Measurements from ENCODE around the gene SORBS2. TPM values are rescaled to one million over a fixed set of nuclear protein-coding genes. Genes with fewer than 3 reads are reported as not detected.

Gene SORBS2
- total RNA-seq, 4 donors from 2014 or later, result 92.7 to 234 (median 122) TPM

GRCh38 chr4:185660340-185660739 is 151.7 kb downstream of the SORBS2 start:
- DNase-seq, result no peak
- no peak for TF ChIP-seq POLR2A (IDR thresholded peaks at IDR 0.05)
- TF ChIP-seq POLR2AphosphoS5 (IDR thresholded peaks at IDR 0.05), result peak in 1 of 3 donors; percentile 23
- TF ChIP-seq EP300 (IDR thresholded peaks at IDR 0.05; ENCODE audit: low read depth), result peak; percentile 74
- H3K4me3 ChIP-seq, result no peak overlapping the region
- H3K27me3 ChIP-seq, result no peaks in the 10 kb centered on the region
- no peaks in the 10 kb centered on the region for H3K4me1 ChIP-seq
- in situ Hi-C loops (cut with MboI; ENCODE audit: low pct_ligation_motif_present in 1 of 4, low pct_unique_long_range_greater_than_20kb in 1 of 4, low sequenced_read_pairs in 3 of 4) (no loop called here), intact Hi-C loops (cut with DNase I; ENCODE audit: low total_unique reads) (no loop called here)
- H3K36me3 ChIP-seq, result no peaks in the 10 kb centered on the region
- peak overlapping the region in 3 of 4 donors; percentile 12 to 82 (median 31) for H3K27ac ChIP-seq
- H3K9me3 ChIP-seq, result no peaks in the 10 kb centered on the region
- 67 to 77% methylated on average over 4 to 5 of the region's 5 CpGs for WGBS, 2 donors (ENCODE audit: low coverage in 1 of 2)

GRCh38 chr4:185657699-185658098 is 154.3 kb downstream of the SORBS2 start:
- H3K36me3 ChIP-seq, result no peaks in the 10 kb centered on the region

GRCh38 chr4:185657183-185657582 is 154.8 kb downstream of the SORBS2 start:
- no peaks in the 10 kb centered on the region for H3K27me3 ChIP-seq
- H3K4me3 ChIP-seq, result peak overlapping the region in 2 of 4 donors; percentile 30 to 43
- in situ Hi-C loops (cut with MboI; ENCODE audit: low pct_ligation_motif_present in 1 of 4, low pct_unique_long_range_greater_than_20kb in 1 of 4, low sequenced_read_pairs in 3 of 4), result no loop called here
- peaks cover 0 to 4% (median 2%) of the 10 kb centered on the region in 4 donors for H3K4me1 ChIP-seq
- H3K27ac ChIP-seq, result peak overlapping the region; percentile 63 to 82 (median 76)
- intact Hi-C loops (cut with DNase I; ENCODE audit: low total_unique reads), result loop anchor here (10.0 kb wide), 1 partner anchor 138 kb away; no protein-coding TSS in a partner anchor
- WGBS, 2 donors (ENCODE audit: low coverage in 1 of 2), result 78 to 87% methylated on average over 4 to 14 of the region's 14 CpGs
- TF ChIP-seq POLR2A (IDR thresholded peaks at IDR 0.05) (no peak), POLR2AphosphoS5 (IDR thresholded peaks at IDR 0.05) (peak in 2 of 3 donors; percentile 6 to 45)
- no peaks in the 10 kb centered on the region for H3K9me3 ChIP-seq
- H3K36me3 ChIP-seq, result no peaks in the 10 kb centered on the region
- no peak for DNase-seq

More at GRCh38 chr4:185657699-185658098, 154.3 kb downstream of the SORBS2 start:
- intact Hi-C loops (cut with DNase I; ENCODE audit: low total_unique reads), result loop anchor here (10.0 kb wide), 1 partner anchor 137 kb away; no protein-coding TSS in a partner anchor
- Histone ChIP-seq H3K9me3 (no peaks in the 10 kb centered on the region), H3K27ac (peak overlapping the region; percentile 63 to 82 (median 76)), H3K4me1 (peaks cover 0 to 2% (median 0%) of the 10 kb centered on the region in 4 donors), H3K4me3 (no peak overlapping the region), H3K27me3 (no peaks in the 10 kb centered on the region)
- WGBS, 2 donors (ENCODE audit: low coverage in 1 of 2), result 77 to 100% methylated on average over 1 of the region's 1 CpG
- no peak for DNase-seq
- TF ChIP-seq EP300 (IDR thresholded peaks at IDR 0.05; ENCODE audit: low read depth) (no peak), CTCF (IDR thresholded peaks at IDR 0.05) (no peak), POLR2A (IDR thresholded peaks at IDR 0.05) (no peak), POLR2AphosphoS5 (IDR thresholded peaks at IDR 0.05) (no peak)
- in situ Hi-C loops (cut with MboI; ENCODE audit: low pct_ligation_motif_present in 1 of 4, low pct_unique_long_range_greater_than_20kb in 1 of 4, low sequenced_read_pairs in 3 of 4), result no loop called here

GRCh38 chr4:185656467-185656931 is 155.5 kb downstream of the SORBS2 start:
- WGBS, 2 donors (ENCODE audit: low coverage in 1 of 2), result 57 to 64% methylated on average over 3 to 6 of the region's 6 CpGs
- Histone ChIP-seq H3K27me3 (no peaks in the 10 kb centered on the region), H3K27ac (peak overlapping the region; percentile 63 to 82 (median 76)), H3K4me3 (peak overlapping the region; percentile 9 to 43 (median 24)), H3K4me1 (peaks cover 0 to 11% (median 9%) of the 10 kb centered on the region in 4 donors), H3K36me3 (no peaks in the 10 kb centered on the region), H3K9me3 (no peaks in the 10 kb centered on the region)
- intact Hi-C loops (cut with DNase I; ENCODE audit: low total_unique reads), result loop anchor here (10.0 kb wide), 1 partner anchor 138 kb away; no protein-coding TSS in a partner anchor
- DNase-seq, result peak; percentile 25
- peak; percentile 18 to 62 (median 51) for TF ChIP-seq POLR2AphosphoS5 (IDR thresholded peaks at IDR 0.05)
- TF ChIP-seq EP300 (IDR thresholded peaks at IDR 0.05; ENCODE audit: low read depth), result no peak
- peak; percentile 20 for TF ChIP-seq POLR2A (IDR thresholded peaks at IDR 0.05)
- TF ChIP-seq CTCF (IDR thresholded peaks at IDR 0.05), result peak in 3 of 5 experiments; percentile 22 to 46 (median 27)
- in situ Hi-C loops (cut with MboI; ENCODE audit: low pct_ligation_motif_present in 1 of 4, low pct_unique_long_range_greater_than_20kb in 1 of 4, low sequenced_read_pairs in 3 of 4), result no loop called here

- no peak for DNase-seq
- intact Hi-C loops (cut with DNase I; ENCODE audit: low total_unique reads) (loop anchor here (10.0 kb wide), 1 partner anchor 140 kb away; no protein-coding TSS in a partner anchor), in situ Hi-C loops (cut with MboI; ENCODE audit: low pct_ligation_motif_present in 1 of 4, low pct_unique_long_range_greater_than_20kb in 1 of 4, low sequenced_read_pairs in 3 of 4) (no loop called here)
- no peaks in the 10 kb centered on the region for H3K36me3 ChIP-seq
- TF ChIP-seq EP300 (IDR thresholded peaks at IDR 0.05; ENCODE audit: low read depth) (no peak), CTCF (IDR thresholded peaks at IDR 0.05) (no peak), POLR2AphosphoS5 (IDR thresholded peaks at IDR 0.05) (peak in 1 of 3 donors; percentile 14), POLR2A (IDR thresholded peaks at IDR 0.05) (no peak)
- WGBS, 2 donors (ENCODE audit: low coverage in 1 of 2), result 57% methylated on average over 4 of the region's 4 CpGs; no CpG with 5 or more reads in 1 of the 2 donors
- H3K4me3 ChIP-seq, result peak overlapping the region in 3 of 4 donors; percentile 17 to 43 (median 30)
- peak overlapping the region; percentile 63 to 82 (median 76) for H3K27ac ChIP-seq
- H3K9me3 ChIP-seq, result no peaks in the 10 kb centered on the region
- no peaks in the 10 kb centered on the region for H3K27me3 ChIP-seq
- H3K4me1 ChIP-seq, result peaks cover 3 to 21% (median 18%) of the 10 kb centered on the region in 4 donors
Observed at GRCh38 chr4:185654965-185655554, 156.9 kb downstream of the SORBS2 start.

Measured in transverse colon (tissue), 4 donors.